ENCODE data around the gene SLCO4A1.

DNA sequence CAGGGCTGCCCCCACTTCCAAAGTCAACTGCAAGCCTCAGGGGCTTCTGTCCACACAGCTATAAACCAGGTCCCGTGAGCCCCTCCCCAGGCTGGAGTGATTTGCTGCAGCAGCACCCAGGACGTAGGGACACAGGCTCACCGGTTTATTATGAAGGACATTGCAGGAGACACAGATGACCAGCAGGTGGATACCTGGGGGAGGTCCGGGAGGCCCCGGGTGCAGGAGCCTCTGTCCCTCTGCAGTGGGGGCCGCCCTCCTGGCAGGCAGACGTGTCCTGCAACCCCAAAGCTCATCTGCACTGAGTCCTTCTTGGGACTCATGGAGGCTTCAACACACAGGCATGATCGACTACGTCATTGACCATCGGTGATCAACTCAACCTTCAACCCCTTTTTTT, 51.8 kb downstream of the SLCO4A1 start:
- TF ChIP-seq, protein P1, sequence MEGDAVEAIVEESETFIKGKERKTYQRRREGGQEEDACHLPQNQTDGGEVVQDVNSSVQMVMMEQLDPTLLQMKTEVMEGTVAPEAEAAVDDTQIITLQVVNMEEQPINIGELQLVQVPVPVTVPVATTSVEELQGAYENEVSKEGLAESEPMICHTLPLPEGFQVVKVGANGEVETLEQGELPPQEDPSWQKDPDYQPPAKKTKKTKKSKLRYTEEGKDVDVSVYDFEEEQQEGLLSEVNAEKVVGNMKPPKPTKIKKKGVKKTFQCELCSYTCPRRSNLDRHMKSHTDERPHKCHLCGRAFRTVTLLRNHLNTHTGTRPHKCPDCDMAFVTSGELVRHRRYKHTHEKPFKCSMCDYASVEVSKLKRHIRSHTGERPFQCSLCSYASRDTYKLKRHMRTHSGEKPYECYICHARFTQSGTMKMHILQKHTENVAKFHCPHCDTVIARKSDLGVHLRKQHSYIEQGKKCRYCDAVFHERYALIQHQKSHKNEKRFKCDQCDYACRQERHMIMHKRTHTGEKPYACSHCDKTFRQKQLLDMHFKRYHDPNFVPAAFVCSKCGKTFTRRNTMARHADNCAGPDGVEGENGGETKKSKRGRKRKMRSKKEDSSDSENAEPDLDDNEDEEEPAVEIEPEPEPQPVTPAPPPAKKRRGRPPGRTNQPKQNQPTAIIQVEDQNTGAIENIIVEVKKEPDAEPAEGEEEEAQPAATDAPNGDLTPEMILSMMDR (IDR thresholded peaks at IDR 0.05), result no peak
- no peak for TF ChIP-seq POLR2A (IDR thresholded peaks at IDR 0.05)
